NOMO-1 treated with DMSO at 0.1 percent for 48 hours (cell line): Measurements from ENCODE around the gene CRAT.

Source experiments
- DNase-seq: peaks from one replicate; lab custom pipeline; 2025; ENCODE audit not compliant: unreplicated experiment; lab: John Stamatoyannopoulos, UW

CRAT gene

DNA sequence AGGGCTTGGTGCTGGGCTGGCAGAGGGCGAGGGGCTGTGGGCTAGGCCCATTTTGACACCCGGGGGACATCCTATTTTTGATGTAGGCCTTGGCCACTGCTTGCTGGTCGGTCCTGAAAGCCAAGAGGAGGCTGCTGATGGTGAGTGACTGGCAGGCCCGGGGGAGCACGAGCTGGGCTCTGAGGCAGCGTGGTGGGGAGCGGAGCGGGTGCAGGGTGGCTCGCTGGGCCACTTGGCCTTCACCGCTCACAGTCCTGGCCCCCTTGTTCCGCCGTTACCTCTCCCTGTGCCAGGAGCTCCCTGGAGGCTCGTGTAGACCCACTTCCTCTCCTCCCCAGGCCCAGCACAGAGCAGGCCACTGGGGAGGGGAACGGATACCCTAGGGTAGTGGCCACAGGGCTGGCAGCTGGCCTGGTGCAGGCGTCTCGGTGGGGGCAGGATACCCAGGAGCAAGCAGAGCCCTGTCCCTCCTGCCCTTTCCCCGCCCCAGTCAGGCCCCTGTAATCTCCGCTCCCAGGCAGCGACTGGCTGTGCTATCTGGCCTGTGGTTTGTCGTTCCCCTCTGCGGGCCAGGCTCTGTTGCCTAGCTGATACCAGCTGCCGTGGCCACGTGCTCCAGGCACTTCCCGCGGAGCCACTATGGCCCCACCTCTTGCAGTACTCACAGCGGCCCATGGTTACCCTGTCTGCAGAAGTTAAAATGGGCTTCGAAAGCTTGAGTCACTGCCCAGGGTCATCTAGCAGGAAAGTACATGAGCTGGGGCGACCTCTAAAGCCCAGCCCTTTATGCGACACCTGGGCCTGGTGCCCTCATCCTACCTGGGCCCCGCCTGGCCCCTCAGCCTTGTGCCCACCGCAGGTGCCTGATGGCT, 41.4 kb downstream of the CRAT start:
- peak; percentile 87 for DNase-seq

DNA sequence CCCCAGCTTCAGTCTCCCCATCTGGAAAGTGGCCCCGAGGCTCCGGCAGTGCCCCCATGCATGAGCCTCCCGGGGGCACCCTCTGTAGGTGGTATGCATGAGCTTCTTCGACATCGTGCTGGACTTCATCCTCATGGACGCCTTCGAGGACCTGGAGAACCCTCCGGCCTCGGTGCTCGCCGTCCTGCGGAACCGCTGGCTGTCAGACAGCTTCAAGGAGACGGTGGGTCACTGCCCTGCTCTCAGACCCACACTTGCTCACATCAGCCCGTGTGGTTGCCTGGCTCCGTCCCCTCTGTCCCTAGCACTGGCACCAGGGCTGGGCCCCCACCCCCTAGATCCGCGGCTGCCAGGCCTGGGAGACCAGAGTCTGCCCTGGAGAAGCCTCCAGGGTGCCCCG, 42.5 kb downstream of the CRAT start:
- no peak for DNase-seq

DNA sequence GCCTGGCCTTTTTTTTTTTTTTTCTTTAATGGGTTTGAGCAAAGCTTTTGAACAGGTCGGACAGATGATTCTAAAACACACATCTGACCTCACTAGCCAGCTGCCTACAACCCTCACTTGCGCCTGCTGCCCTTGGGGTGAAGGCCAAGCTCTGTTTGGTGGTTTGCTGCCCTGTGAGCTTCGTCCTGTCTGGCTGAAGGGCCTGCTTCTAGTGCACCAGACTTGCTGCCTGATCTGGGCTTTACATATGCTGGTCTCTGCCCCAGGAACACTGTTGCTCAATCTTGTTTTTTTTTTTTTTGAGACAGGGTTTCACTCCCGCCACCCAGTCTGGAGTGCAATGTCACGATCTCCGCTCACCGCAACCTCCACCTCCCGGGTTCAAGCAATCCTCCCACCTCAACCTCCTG, 46.1 kb downstream of the CRAT start:
- DNase-seq: no peak

DNA sequence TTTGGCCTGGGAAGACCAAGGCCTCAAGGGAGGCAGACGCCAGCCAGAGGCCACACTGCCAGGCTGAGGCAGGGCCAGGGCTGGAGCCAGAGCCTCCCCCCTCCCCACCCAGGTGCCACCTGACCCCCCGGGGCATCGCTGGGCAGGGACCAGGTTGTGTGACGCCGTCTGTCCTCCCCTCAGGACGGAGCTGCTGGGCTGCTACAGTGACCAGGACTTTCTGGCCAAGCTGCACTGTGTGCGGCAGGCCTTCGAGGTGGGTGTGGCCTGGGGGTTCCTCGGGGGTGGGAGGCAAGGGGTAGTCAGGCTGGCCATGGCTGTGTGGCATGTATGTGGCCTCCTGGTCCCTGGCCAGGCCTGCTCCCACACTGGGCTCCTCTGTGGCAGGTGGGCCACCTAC, 47.5 kb downstream of the CRAT start:
- DNase-seq: no peak

DNA sequence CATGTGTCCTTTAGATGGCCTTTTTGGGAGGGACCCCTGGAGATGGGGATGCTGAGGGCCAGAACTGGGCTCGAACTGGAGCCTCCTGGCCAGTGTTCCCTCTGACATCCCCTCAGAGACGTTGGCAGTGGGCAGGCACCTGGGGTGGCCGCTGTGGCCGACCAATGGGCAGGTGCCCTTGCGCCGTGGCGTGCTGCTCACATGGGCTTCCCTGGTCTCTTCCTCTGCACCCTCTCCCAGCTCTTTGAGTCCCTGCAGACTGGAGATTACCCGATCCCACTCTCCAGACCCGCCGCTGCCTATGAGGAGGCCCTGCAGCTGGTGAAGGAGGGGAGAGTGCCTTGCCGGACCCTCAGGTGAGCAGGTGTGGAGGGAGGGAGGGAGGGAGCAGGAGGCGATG, 49.6 kb downstream of the CRAT start:
- no peak for DNase-seq

DNA sequence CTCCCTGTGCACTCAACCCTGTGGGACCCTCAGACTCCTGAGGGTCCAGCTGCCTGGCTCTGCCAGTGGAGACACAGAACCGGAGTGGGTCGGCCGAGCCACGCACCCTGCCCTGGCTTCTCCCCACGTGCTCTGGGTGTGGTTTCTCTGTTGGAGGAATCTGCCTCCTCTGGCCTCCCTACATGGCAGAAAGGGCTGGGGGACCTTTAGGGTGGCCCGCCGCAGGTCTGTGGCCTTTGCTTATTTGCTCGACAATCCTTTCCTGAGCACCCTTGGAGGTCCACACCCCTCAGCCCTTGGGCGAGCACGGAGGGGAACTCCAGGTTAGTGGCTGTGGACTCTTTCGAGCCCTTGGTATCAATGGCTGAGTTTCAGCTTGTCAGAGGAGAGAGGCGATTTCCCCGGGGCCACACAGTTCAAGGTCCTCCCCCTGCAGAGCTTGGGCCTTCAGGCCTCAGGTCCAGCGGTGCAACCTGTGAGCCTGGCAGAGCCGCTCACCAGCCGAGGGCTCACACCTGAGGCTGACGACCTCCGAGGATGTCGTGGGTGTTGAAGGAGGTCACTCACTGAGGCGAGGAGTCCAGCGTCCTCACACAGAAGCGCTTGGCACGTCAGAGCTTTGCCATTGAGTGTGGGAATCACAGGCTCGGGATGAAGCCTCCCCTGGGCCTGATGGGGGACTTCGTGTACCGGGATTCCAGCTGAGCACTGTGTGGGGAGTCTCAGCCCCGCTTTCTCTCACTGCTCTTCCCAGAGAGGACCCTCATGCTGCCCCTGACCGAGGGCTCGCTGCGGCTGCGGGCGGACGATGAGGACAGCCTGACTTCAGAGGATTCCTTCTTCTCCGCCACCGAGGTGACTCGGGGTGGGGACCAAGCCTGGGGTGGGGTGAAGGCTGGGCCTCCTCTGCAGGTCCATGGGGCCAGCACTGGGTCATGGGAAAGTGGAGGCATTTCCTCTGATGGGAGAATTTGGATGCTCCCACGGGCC, 50.5 kb downstream of the CRAT start:
- DNase-seq: no peak

DNA sequence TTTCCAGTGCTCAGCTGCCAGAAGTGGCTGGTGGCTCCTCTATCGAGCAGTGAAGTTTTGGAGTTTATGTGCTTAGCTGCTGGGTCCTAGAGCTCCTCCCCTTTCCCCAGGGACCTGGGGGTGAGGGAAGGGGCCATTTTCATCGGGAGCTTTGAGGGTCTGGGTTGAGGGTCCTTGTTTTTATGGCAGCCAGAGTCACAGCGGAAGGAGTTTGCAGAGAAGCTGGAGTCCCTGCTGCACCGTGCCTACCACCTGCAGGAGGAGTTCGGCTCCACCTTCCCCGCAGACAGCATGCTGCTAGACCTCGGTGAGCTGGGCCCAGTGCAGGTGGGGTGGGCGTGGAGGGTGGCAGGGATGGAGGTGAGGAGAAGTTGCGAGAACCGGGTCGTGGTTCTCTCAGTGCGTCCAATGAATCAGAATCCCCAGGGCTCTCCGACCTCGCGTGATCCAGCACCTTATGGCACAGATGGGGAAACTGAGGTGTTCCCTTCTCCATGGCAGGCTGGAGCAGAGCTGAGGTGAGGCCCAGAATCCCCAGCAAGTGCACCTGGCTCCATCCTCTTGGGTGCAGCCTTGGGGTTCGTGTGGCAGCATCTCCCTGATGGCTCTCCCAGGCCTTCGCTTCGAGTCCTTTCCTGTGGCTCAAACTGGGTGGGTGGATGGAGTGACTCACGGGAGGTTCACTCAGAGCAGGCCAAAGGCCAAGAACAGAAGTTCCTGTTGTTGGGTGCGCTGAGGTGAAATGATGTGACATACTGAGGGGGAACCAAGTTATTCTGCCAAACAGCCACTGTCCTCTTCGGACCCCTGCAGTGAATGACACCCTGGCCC, 51.4 kb downstream of the CRAT start:
- DNase-seq: no peak

DNA sequence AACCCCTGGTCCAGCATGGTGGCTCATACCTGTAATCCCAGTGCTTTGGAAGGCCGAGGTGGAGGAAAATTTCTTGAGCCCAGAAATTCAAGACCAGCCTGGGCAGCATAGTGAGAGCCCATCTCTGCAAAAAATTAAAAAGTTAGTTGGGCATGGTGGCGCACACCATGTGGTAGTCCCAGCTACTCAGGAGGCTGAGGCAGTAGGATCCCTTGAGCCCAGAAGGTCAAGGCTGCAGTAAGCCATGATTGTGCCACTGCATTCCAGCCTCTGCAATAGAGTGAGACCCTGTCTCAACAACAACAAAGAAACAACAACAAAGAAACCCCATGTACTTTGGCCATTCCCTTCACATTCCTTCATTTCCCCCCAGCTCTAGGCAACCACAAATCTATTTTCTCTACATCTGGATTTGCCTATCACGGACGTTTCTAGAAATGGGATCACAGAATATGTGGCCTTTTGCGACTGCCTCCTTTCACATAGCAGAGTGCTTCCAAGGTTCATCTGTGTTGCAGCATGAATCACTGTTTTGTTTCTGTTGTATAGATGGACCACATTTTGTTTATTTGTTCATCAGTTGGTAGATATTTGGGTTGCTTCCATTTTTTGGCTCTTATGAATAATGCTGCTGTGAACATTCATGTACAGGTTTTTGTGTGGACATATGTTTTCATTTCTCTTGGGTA, 56.3 kb downstream of the CRAT start:
- DNase-seq: no peak

DNA sequence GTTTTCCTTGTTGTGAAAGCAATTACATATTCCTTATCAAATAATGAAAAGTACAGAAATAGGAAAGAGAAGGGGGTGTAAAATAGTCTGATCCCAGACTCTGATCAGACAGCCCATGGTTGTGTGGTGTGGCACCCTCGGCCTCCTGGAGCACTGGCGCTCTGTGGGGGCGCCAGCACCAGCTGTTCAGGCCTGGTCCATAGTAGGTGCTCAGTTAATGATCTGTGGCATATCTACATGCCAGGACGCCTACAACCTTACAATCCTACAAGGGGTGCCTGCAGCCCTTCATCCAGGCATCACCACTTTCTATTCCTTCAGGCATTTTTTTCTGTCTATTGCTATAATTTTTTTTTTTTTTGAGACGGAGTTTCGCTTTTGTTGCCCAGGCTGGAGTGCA, 57.6 kb downstream of the CRAT start:
- no peak for DNase-seq

DNA sequence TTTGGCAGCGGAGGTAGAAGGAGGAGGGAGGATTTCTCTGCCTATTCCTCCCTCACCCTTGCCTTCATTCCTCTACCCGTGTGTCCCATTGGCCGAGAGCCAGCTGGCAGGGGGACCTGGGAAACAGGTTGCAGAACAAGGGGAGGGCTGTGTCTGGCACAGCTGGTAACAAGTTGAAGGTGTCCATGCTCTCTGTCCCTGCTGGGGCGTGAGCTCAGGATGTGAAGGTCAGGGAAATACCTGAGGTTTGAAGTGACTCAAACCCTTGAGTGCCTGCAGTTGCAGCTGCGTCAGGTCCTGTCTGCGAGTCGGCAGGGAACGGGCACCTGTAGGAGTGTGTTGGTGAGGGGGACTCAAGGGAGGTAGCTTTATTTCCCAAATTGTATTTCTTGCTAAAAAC, 58.0 kb downstream of the CRAT start:
- no peak for DNase-seq
